T-helper 22 cell (primary cell): Measurements from ENCODE around the gene TBC1D10B.
"Not testable (repeated sequence)": the region's sequence is repeated elsewhere in the genome, so short reads cannot be mapped to it uniquely, and the experiment has no call there.

Experiments used
- DNase-seq: peaks from one replicate; pipeline ENCODE4 v3.0.0-alpha.2; 2020; ENCODE audit warnings: low read depth

TBC1D10B gene

GRCh38 chr16:30324220-30324619 lies 46.1 kb downstream of the TBC1D10B start:
- not testable (repeated sequence) for DNase-seq

GRCh38 chr16:30318647-30319046 lies 51.6 kb downstream of the TBC1D10B start:
- not testable (repeated sequence) for DNase-seq

GRCh38 chr16:30310937-30311336 lies 59.4 kb downstream of the TBC1D10B start:
- not testable (repeated sequence) for DNase-seq

GRCh38 chr16:30309255-30309654 lies 61.0 kb downstream of the TBC1D10B start:
- DNase-seq: not testable (repeated sequence)
